Activated naive CD8-positive, alpha-beta T cell treated with anti-CD3 and anti-CD28 coated beads for 36 hours (primary cell): ENCODE data around the gene ACOT13. TPM values are rescaled to one million over a fixed set of nuclear protein-coding genes. Genes with fewer than 3 reads are reported as not detected.
"Not testable (repeated sequence)": the region's sequence is repeated elsewhere in the genome, so short reads cannot be mapped to it uniquely, and the experiment has no call there.

Experiments
- DNase-seq: peaks from one replicate; pipeline ENCODE4 v3.0.0; 2021
- H3K27ac Mint-ChIP-seq: one replicate; pipeline ENCODE4 v1.8.0; 2022; ENCODE audit warnings: mild to moderate bottlenecking, moderate library complexity, mixed read lengths
- H3K27me3 Mint-ChIP-seq: one replicate; pipeline ENCODE4 v1.8.0; 2022; ENCODE audit warnings: mild to moderate bottlenecking, mixed read lengths
- H3K36me3 Mint-ChIP-seq: one replicate; pipeline ENCODE4 v1.8.0; 2021; ENCODE audit warnings: mild to moderate bottlenecking, mixed read lengths
- H3K4me1 Mint-ChIP-seq: one replicate; pipeline ENCODE4 v1.8.0; 2021; ENCODE audit warnings: mixed read lengths
- H3K4me3 Mint-ChIP-seq: one replicate; pipeline ENCODE4 v1.8.0; 2022; ENCODE audit warnings: mild to moderate bottlenecking, moderate library complexity, mixed read lengths
- H3K9me3 Mint-ChIP-seq: one replicate; pipeline ENCODE4 v1.8.0; 2022; ENCODE audit warnings: mixed read lengths
- total RNA-seq, 2 experiments: library from RNA; stranded (reverse); gene quantifications; one replicate each; pipeline ENCODE4 v1.2.3, GENCODE V29; 2021

Gene ACOT13
- total RNA-seq, 2 experiments from 2014 or later = 22.9 to 24.2 TPM

DNA sequence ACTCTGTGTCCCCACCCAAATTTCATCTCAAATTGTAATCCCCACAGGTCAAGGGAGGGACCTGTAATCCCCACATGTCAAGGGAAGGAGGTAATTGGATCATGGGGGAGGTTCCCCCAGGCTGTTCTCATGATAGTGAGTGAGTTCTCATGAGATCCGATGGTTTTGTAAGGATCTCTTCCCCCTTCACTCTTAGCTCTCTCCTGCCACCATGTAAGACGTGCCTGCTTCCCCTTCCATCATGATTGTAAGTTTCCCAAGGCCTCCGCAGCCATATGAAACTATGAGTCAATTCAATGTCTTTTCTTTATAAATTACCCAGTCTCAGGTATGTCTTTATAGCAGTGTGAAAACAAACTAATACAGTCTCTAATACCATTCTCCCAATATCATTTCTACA lies 84.0 kb downstream of the ACOT13 start:
- H3K4me1 Mint-ChIP-seq, H3K9me3 Mint-ChIP-seq, DNase-seq, H3K27ac Mint-ChIP-seq, H3K27me3 Mint-ChIP-seq, H3K4me3 Mint-ChIP-seq, H3K36me3 Mint-ChIP-seq: not testable (repeated sequence)

DNA sequence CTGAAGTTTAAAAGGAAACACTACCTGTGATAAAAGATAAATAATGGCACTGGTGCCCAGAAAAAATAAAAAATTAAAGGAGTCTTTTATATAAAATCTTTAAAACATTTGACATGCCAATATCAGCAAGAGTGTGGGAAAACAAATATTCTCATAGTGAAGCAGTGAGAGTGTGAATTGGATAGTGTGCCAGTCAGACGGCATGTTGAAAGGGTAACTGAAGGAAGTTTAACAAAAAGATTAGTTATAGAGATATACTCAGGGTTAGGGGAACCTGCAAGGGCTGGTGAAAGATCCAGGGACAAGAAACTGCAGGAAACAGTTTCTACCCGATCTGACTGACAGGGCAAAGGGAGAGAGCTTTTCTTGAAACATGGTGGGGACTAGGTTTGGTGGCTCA lies 85.6 kb downstream of the ACOT13 start:
- no peaks in the 10 kb centered on the region for H3K36me3 Mint-ChIP-seq
- H3K9me3 Mint-ChIP-seq = peaks cover 1% of the 10 kb centered on the region
- H3K27ac Mint-ChIP-seq = no peak overlapping the region
- no peak overlapping the region for H3K4me3 Mint-ChIP-seq
- no peak for DNase-seq
- H3K27me3 Mint-ChIP-seq = no peaks in the 10 kb centered on the region
- H3K4me1 Mint-ChIP-seq = peaks cover 4% of the 10 kb centered on the region

DNA sequence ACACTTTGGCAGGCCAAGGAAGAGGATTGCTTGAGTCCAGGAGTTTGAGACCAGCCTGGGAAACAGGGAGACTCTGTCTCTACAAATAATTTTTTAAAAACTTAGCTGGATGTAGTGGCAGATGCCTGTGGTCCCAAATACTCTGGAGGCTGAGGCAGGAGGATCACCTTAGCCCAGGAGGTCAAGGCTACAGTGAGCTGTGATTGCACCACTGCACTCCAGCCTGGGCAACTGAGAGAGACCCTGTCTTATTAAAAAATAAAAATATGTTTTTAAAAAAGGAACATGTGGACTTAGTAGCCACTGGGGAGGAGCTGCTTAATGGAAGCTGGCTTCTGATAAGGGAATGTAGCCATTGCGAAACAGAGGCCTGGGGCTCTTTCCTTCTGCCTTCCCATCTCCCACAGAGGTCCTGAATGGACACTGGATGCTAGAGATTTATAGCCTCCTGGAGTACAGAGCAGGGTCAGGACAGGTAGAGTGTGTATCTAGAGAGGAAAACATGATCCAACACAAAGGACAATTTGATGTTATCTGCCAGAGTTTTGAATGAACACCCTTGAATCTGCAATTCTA lies 86.1 kb downstream of the ACOT13 start:
- Mint-ChIP-seq H3K9me3 (peaks cover 1% of the 10 kb centered on the region), H3K4me3 (no peak overlapping the region), H3K27ac (no peak overlapping the region), H3K4me1 (peaks cover 4% of the 10 kb centered on the region), H3K36me3 (no peaks in the 10 kb centered on the region), H3K27me3 (no peaks in the 10 kb centered on the region)
- DNase-seq = no peak

DNA sequence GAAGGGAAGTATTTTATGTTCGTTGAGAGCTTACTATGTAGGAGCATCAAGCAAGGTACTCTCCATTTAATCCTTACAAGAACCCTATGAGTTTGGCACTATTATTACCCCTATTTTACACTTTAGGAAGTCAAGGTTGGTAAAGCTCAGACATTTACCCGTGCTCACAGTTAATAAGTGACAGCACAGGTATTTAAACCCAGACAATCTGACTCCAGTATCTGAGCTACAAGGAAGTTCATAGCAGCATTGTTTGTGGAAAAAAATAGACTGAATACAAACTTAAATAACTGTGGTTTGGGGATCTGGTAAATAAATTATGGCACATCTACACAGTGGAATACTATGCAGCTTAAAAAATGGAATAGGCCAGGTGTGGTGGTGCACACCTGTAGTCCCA lies 86.7 kb downstream of the ACOT13 start:
- H3K9me3 Mint-ChIP-seq = peaks cover 1% of the 10 kb centered on the region

DNA sequence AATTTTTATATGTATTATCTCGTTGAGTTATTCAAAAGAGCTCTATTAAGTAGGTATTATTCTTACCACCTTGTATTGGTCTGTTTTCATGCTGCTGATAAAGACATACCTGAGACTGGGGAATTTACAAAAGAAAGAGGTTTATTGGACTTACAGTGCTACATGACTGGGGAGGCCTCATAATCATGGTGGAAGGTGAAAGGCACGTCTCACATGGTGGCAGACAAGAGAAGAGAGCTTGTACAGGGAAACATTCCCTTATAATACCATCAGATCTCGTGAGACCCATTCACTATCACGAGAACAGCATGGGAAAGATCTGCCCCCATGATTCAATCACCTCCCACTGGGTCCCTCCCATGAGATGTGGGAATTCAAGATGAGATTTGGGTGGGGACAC lies 87.5 kb downstream of the ACOT13 start:
- not testable (repeated sequence) for DNase-seq, H3K36me3 Mint-ChIP-seq, H3K4me1 Mint-ChIP-seq, H3K27ac Mint-ChIP-seq, H3K9me3 Mint-ChIP-seq, H3K4me3 Mint-ChIP-seq, H3K27me3 Mint-ChIP-seq

More for the DNA sequence above, 86.7 kb downstream of the ACOT13 start:
- DNase-seq = no peak
- no peaks in the 10 kb centered on the region for H3K36me3 Mint-ChIP-seq
- H3K27me3 Mint-ChIP-seq = no peaks in the 10 kb centered on the region
- H3K27ac Mint-ChIP-seq = no peak overlapping the region
- H3K4me1 Mint-ChIP-seq = peaks cover 4% of the 10 kb centered on the region
- no peak overlapping the region for H3K4me3 Mint-ChIP-seq

Other genes starting within 250 kb of the ACOT13 start
- 1 to 10 TPM in 1 of 2 experiments, under 1 TPM in 1; 0.74 to 1.1 TPM for gene GPLD1, start 177.5 kb upstream of the ACOT13 start, total RNA-seq
- 10 to 100 TPM; 18.2 to 20.9 TPM for gene ALDH5A1, start 172.1 kb upstream of the ACOT13 start, total RNA-seq
- under 1 TPM; 0.08 to 0.10 TPM for gene KIAA0319, start 20.9 kb upstream of the ACOT13 start, total RNA-seq
- gene TDP2, start 178 bp upstream of the ACOT13 start, total RNA-seq = 10 to 100 TPM; 43.7 to 45.9 TPM
- 100 to 1,000 TPM; 110 to 111 TPM for gene C6orf62, start 52.1 kb downstream of the ACOT13 start, total RNA-seq
- 10 to 100 TPM; 74.1 to 75.8 TPM for gene GMNN, start 107.9 kb downstream of the ACOT13 start, total RNA-seq
- not detected for gene ARMH2, start 131.8 kb downstream of the ACOT13 start, total RNA-seq